ENCODE results near the gene PRICKLE3. TPM values are rescaled to one million over a fixed set of nuclear protein-coding genes. Genes with fewer than 3 reads are reported as not detected.

Gene PRICKLE3
- total RNA-seq, 4 donors from 2014 or later: 6.2 to 15.9 (median 9.6) TPM

- H3K4me1 ChIP-seq: peaks cover 0 to 22% (median 0%) of the 10 kb centered on the region in 3 donors
- H3K36me3 ChIP-seq: peaks cover 0 to 72% of the 10 kb centered on the region in 2 donors
- no peaks in the 10 kb centered on the region for H3K9me3 ChIP-seq
- H3K4me3 ChIP-seq: no peak overlapping the region
- no CpG with 5 or more reads among the region's 3 CpGs for WGBS, 2 donors (ENCODE audit: low coverage in 1 of 2)
- H3K27ac ChIP-seq: no peak overlapping the region
- no peak for ATAC-seq
- TF ChIP-seq POLR2A (IDR thresholded peaks at IDR 0.05) (no peak), CTCF (IDR thresholded peaks at IDR 0.05) (no peak), EP300 (IDR thresholded peaks at IDR 0.05) (no peak), POLR2AphosphoS5 (IDR thresholded peaks at IDR 0.05) (no peak)
- H3K27me3 ChIP-seq: no peaks in the 10 kb centered on the region
Measured at GRCh38 chrX:49178537-49178936, 7.6 kb downstream of the PRICKLE3 start.

DNA sequence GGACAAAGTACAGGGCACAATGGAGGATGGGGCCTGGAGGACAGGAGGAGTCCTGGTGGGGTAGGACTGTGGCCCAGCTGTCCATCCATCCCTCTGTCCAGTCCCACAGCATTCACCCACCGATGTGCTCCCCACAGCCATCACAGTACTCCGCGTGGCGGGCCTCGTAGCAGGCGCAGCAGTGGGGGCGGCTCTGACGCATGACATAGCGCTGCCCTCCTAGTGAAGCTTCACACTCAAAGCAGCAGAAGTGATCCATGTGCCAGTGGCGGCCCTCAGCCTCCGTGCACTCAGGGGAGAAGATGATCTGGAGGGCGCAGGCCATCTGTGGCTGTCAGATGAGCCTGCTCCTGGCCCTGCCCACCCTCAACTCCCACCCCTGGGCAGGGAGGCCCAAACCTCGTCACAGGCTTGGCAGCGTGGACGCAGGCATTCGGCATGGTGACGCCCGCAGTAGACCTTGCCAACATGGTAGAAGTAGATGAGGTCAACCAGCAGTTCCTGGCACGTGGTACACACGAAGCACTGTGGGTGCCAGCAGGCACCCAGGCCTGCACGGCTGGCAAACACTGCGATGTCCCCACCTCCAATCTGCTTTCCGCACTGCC, 8.2 kb downstream of the PRICKLE3 start:
- peak overlapping the region in 1 of 4 donors; percentile 30 for H3K27ac ChIP-seq
- no peak overlapping the region for H3K4me3 ChIP-seq
- H3K36me3 ChIP-seq: peaks cover 0 to 70% of the 10 kb centered on the region in 2 donors
- TF ChIP-seq POLR2A (IDR thresholded peaks at IDR 0.05): no peak
- TF ChIP-seq EP300 (IDR thresholded peaks at IDR 0.05): no peak
- WGBS, 2 donors (ENCODE audit: low coverage in 1 of 2): no CpG with 5 or more reads among the region's 23 CpGs
- no peaks in the 10 kb centered on the region for H3K9me3 ChIP-seq
- ATAC-seq: peak; percentile 13
- peaks cover 0 to 24% (median 3%) of the 10 kb centered on the region in 3 donors for H3K4me1 ChIP-seq
- H3K27me3 ChIP-seq: no peaks in the 10 kb centered on the region

GRCh38 chrX:49177338-49177833, 8.8 kb downstream of the PRICKLE3 start:
- ATAC-seq: peak; percentile 6
- no peak overlapping the region for H3K4me3 ChIP-seq
- no peaks in the 10 kb centered on the region for H3K9me3 ChIP-seq
- no peaks in the 10 kb centered on the region for H3K27me3 ChIP-seq
- 50% methylated on average over 1 of the region's 4 CpGs; no CpG with 5 or more reads in 1 of the 2 donors for WGBS, 2 donors (ENCODE audit: low coverage in 1 of 2)
- peaks cover 0 to 28% (median 3%) of the 10 kb centered on the region in 3 donors for H3K4me1 ChIP-seq
- H3K27ac ChIP-seq: peak overlapping the region in 3 of 4 donors; percentile 30 to 47 (median 41)
- peaks cover 0 to 64% of the 10 kb centered on the region in 2 donors for H3K36me3 ChIP-seq
- TF ChIP-seq CTCF (IDR thresholded peaks at IDR 0.05) (peak in 1 of 4 experiments; percentile 19), POLR2A (IDR thresholded peaks at IDR 0.05) (no peak)

DNA sequence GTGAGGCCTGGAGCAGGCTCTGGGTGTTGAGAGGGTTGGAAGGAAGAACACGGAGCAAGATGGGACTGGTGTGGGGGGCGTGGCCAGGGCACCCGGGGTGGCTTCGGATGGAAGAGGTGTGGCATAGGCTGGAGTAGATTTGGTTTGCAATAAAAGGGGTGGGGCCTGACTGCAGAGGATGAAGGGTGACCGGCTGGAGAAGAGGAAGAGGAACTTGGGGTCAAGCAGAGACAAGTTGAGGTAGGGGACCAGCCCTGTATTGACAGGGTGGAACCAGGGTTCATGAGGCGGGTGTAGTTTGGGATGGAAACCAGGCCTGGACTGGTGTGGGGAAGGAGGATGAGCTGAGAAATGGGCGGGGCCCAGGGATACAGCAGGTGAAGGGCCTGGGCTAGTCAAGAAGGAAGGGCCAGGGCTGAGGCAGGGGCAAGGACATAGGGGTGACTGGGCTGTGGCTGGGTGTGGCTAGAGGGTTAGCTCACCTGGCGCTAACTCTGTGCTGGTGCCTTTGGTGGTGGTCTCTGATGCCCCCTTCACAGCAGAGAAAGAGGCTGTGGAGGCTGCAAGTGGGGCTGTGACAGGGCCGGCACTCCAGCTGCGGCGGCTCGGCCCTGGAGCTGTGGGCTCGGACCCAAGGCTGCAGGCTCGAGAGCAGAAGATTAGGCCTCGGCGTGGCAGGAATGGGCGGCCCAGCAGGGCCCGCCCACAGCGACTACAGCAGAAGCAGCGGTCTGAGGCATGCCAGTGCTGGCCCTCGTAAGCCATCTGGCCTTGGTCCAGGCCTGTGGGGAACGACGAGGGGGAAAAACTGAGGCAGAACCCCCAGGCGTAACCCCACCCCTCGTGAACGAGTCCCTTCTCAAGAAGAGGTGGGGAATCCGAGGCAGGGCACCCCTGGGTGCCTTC, 9.5 kb downstream of the PRICKLE3 start:
- H3K4me1 ChIP-seq: peaks cover 0 to 28% (median 3%) of the 10 kb centered on the region in 3 donors
- WGBS, 2 donors (ENCODE audit: low coverage in 1 of 2): 51 to 64% methylated on average over 3 to 6 of the region's 27 CpGs
- no peak overlapping the region for H3K4me3 ChIP-seq
- TF ChIP-seq CTCF (IDR thresholded peaks at IDR 0.05) (no peak), POLR2AphosphoS5 (IDR thresholded peaks at IDR 0.05) (no peak), POLR2A (IDR thresholded peaks at IDR 0.05) (no peak), EP300 (IDR thresholded peaks at IDR 0.05) (no peak)
- no peak for ATAC-seq
- H3K9me3 ChIP-seq: no peaks in the 10 kb centered on the region
- peak overlapping the region in 3 of 4 donors; percentile 30 to 47 (median 41) for H3K27ac ChIP-seq
- no peaks in the 10 kb centered on the region for H3K27me3 ChIP-seq
- peaks cover 0 to 60% of the 10 kb centered on the region in 2 donors for H3K36me3 ChIP-seq

Measured in gastroesophageal sphincter (tissue), 4 donors.